ENCODE results near the gene FAXDC2. TPM values are rescaled to one million over a fixed set of nuclear protein-coding genes. Genes with fewer than 3 reads are reported as not detected.

Gene FAXDC2
- total RNA-seq, 4 donors from 2014 or later, result 27.6 to 32.1 (median 29.5) TPM

GRCh38 chr5:154865466-154866184 lies 15.2 kb upstream of the FAXDC2 start:
- peaks cover 21 to 44% (median 36%) of the 10 kb centered on the region in 4 donors for H3K4me1 ChIP-seq
- H3K36me3 ChIP-seq, result peaks cover 32 to 69% (median 52%) of the 10 kb centered on the region in 4 donors
- no peak overlapping the region for H3K27ac ChIP-seq (replicated peaks in 1 of 4)
- DNase-seq (ENCODE audit: extremely low spot score), result no peak
- H3K9me3 ChIP-seq, result no peaks in the 10 kb centered on the region
- TF ChIP-seq EP300 (IDR thresholded peaks at IDR 0.05) (no peak), POLR2AphosphoS5 (IDR thresholded peaks at IDR 0.05) (no peak), CTCF (IDR thresholded peaks at IDR 0.05) (no peak), POLR2A (IDR thresholded peaks at IDR 0.05; ENCODE audit: low read depth) (no peak)
- intact Hi-C loops (cut with DNase I), result no loop called here
- no peak overlapping the region for H3K4me3 ChIP-seq
- H3K27me3 ChIP-seq, result no peaks in the 10 kb centered on the region
- WGBS, result 50% methylated on average over 5 of the region's 5 CpGs

GRCh38 chr5:154863291-154864080 lies 13.1 kb upstream of the FAXDC2 start:
- WGBS, result 86% methylated on average over 7 of the region's 7 CpGs
- peaks cover 29 to 51% (median 42%) of the 10 kb centered on the region in 4 donors for H3K36me3 ChIP-seq
- no peak overlapping the region for H3K4me3 ChIP-seq
- no peak overlapping the region for H3K27ac ChIP-seq (replicated peaks in 1 of 4)
- peaks cover 31 to 57% (median 52%) of the 10 kb centered on the region in 4 donors for H3K4me1 ChIP-seq
- TF ChIP-seq POLR2A (IDR thresholded peaks at IDR 0.05; ENCODE audit: low read depth) (no peak), POLR2AphosphoS5 (IDR thresholded peaks at IDR 0.05) (no peak), CTCF (IDR thresholded peaks at IDR 0.05) (no peak), EP300 (IDR thresholded peaks at IDR 0.05) (no peak)
- H3K9me3 ChIP-seq, result no peaks in the 10 kb centered on the region
- intact Hi-C loops (cut with DNase I), result no loop called here
- H3K27me3 ChIP-seq, result no peaks in the 10 kb centered on the region
- DNase-seq (ENCODE audit: extremely low spot score), result no peak

- H3K27ac ChIP-seq (replicated peaks in 1 of 4), result no peak overlapping the region
- 74% methylated on average over 2 of the region's 2 CpGs for WGBS
- H3K4me3 ChIP-seq, result no peak overlapping the region
- DNase-seq (ENCODE audit: extremely low spot score), result no peak
- intact Hi-C loops (cut with DNase I), result no loop called here
- H3K9me3 ChIP-seq, result no peaks in the 10 kb centered on the region
- peaks cover 29 to 44% (median 38%) of the 10 kb centered on the region in 4 donors for H3K36me3 ChIP-seq
- TF ChIP-seq POLR2A (IDR thresholded peaks at IDR 0.05; ENCODE audit: low read depth), result no peak
- no peak for TF ChIP-seq CTCF (IDR thresholded peaks at IDR 0.05)
- no peak for TF ChIP-seq EP300 (IDR thresholded peaks at IDR 0.05)
- no peak for TF ChIP-seq POLR2AphosphoS5 (IDR thresholded peaks at IDR 0.05)
- no peaks in the 10 kb centered on the region for H3K27me3 ChIP-seq
- H3K4me1 ChIP-seq, result peaks cover 31 to 55% (median 52%) of the 10 kb centered on the region in 4 donors
Observed at GRCh38 chr5:154862766-154863165, 12.4 kb upstream of the FAXDC2 start.

- no peaks in the 10 kb centered on the region for H3K9me3 ChIP-seq
- no peak overlapping the region for H3K27ac ChIP-seq (replicated peaks in 1 of 4)
- no peak for DNase-seq (ENCODE audit: extremely low spot score)
- peaks cover 29 to 39% (median 34%) of the 10 kb centered on the region in 4 donors for H3K36me3 ChIP-seq
- H3K4me1 ChIP-seq, result peaks cover 33 to 57% (median 54%) of the 10 kb centered on the region in 4 donors
- intact Hi-C loops (cut with DNase I), result no loop called here
- TF ChIP-seq POLR2A (IDR thresholded peaks at IDR 0.05; ENCODE audit: low read depth) (no peak), EP300 (IDR thresholded peaks at IDR 0.05) (no peak), POLR2AphosphoS5 (IDR thresholded peaks at IDR 0.05) (no peak), CTCF (IDR thresholded peaks at IDR 0.05) (no peak)
- 82% methylated on average over 8 of the region's 8 CpGs for WGBS
- H3K27me3 ChIP-seq, result no peaks in the 10 kb centered on the region
- no peak overlapping the region for H3K4me3 ChIP-seq
Observed at GRCh38 chr5:154861946-154862345, 11.5 kb upstream of the FAXDC2 start.
